NOMO-1 treated with DMSO at 0.1 percent for 48 hours (cell line): Measurements from ENCODE around the gene FAM118B.

Experiments used
- DNase-seq: peaks from one replicate; lab custom pipeline; 2025; ENCODE audit not compliant: unreplicated experiment; lab: John Stamatoyannopoulos, UW

FAM118B gene

GRCh38 chr11:126211236-126212088, at the start of gene FAM118B, which contains the start of gene RPUSD4:
TSS of gene FAM118B (plus strand) at chr11:126211782. CDS start at chr11:126235002, 23,220 bp downstream.
TSS of gene RPUSD4 (minus strand) at chr11:126211650. CDS start at chr11:126211638, 12 bp downstream.
- DNase-seq, result peak; percentile 91

DNA sequence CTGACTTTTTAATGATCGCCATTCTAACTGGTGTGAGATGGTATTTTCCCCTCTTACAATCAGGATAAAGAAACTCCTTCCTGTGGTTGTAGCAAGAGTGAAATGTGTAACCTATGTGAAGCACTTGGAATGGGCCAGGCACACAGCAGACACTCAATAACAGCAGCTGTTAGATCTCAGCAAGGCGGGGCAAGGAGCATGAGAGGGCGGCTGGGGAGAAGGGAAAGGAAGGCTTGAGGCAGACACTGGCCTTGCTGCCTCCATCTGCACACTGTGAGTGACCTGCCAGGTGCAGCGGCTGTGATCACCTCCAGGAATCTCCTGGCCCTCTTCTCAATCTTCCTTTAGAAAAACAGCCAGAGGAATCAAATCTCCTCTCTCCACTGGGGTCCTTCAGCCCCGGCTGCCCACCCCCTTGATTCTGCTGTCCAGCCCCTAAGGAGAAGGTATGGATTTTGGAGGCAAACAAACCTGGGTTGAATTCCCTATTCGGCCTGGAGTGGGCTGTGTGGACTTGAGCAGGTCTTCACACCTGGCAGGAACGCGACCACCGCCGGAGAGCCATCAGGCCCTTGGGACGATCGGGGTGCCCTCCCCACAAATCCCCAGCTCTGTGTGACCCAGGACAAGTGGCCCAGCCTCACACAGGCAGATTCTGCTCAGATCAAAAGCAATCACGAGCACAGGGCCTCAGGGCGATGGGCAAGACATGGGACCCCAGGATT, 49.1 kb upstream of the FAM118B start:
- DNase-seq, result no peak

- no peak for DNase-seq
Measured at GRCh38 chr11:126163074-126163700, 48.4 kb upstream of the FAM118B start.

DNA sequence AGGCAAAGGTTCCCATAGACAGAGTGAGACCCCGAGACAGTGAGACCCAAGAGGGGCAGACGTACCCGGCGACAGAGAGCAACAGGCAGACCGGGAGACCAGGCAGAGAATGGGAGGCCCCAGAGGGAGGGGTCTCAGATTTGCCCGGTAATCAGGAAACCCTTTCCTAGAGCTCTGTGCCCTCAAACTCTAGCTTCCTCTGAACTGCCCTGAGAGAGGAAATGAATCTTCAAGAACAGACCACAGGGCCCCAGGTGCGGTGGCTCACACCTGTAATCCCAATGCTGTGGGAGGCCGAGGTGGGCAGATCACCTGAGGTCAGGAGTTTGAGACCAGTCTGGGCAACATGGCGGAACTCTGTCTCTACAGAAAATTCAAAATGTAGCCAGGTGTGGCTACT, 47.8 kb upstream of the FAM118B start:
- DNase-seq, result no peak

- DNase-seq, result no peak
Measured at GRCh38 chr11:126164781-126165180, 46.8 kb upstream of the FAM118B start.

DNA sequence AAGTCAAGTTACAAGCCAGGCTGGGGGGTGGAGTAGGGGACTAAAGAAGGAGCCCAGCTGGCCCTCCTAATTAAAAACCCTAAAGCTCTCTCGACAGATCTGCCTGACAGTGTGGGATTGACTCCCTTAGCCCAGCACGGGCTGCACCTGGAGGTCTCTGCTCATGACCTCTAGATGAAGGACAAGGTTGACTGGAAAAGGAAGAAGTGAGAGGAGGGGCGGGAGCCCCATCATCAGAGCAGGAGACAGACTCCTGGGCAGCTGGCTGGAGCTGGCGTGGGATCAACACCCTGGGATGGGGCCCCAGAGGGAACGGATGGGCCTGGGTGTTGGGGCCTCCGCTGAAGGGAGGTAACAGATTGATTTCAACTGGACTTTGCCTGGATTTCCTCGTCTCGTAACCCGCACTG, 46.3 kb upstream of the FAM118B start:
- no peak for DNase-seq

- DNase-seq, result no peak
Measured at GRCh38 chr11:126165757-126166156, 45.8 kb upstream of the FAM118B start.

DNA sequence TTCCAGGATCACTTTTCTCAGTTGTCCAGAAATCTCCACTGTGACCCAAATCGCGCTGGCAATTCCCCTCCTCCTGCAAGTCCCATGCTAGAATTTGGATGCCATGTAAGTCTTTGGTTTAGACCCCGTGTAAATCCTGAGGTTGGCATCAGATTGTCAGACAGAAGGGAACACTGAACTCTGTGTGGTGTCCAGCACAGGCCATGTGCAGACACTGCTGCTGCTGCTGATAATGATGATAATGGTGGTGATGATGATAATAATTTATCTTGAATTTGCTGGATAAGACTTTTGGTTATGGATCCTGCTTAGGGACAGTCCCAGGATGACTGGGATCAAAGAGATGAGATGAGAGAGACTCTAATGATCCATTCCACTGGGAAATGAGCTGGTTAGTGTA, 45.2 kb upstream of the FAM118B start:
- DNase-seq, result no peak

GRCh38 chr11:126167488-126167887, 44.1 kb upstream of the FAM118B start:
- DNase-seq, result no peak

GRCh38 chr11:126169291-126169690, 42.3 kb upstream of the FAM118B start:
- DNase-seq, result no peak

GRCh38 chr11:126172596-126173038, 39.0 kb upstream of the FAM118B start:
- peak; percentile 22 for DNase-seq

DNA sequence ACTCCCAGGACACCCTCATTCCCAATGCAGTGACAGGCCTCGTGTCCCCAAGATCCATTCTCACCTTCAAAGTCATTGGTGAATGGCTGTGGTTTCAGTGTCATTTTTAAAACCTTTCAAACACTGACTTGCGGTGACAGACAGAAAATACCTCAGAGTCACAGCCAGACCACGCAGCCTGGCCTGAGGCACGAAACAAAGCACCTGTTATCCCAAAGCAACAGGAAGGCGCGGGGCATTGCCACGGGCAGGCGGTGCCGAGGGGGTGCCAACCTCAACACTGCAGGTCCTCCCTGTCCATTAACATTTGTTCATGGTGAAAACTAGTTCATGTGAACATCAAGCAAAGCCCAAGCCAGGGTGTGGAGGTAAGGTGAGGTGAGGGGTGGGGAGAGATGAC, 38.3 kb upstream of the FAM118B start:
- no peak for DNase-seq

DNA sequence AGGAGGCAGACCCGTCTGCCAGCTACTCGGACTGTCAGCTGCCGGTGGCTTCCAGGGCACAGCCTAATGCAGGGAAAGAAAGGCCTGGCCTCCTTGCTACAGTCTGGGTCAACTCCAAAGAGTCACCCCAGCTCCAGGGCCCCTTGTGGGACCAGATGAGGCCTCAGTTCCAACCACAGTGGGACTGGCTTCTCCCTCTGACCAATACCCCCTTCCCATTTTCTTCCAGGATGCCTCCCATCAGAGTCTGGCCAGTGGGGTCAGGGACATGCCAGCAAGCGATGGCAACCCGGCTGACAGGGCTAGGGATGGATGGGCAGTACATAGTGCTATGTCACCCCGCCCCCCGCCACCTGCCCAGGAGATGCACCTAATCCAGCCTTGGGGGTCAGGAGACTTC, 36.8 kb upstream of the FAM118B start:
- no peak for DNase-seq

DNA sequence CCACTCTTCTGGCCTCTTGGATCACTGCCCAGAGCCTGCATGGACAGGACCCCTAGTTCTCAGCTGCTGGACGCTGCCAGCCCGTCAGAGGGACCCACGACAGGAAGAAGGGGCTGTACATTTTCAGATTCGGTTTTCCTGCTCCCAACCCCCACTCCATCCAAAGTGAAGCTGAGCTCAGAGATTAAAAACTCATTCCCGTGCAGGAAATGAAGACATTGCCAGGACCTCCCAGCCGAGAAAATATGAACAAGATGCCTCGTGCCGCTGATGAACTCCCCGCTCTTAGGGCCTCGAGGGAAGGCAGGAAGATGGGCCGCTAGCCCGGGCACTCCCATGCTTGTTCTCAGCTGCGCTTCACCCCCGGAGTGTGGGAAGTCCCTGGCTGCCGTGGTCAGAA, 36.2 kb upstream of the FAM118B start:
- no peak for DNase-seq

DNA sequence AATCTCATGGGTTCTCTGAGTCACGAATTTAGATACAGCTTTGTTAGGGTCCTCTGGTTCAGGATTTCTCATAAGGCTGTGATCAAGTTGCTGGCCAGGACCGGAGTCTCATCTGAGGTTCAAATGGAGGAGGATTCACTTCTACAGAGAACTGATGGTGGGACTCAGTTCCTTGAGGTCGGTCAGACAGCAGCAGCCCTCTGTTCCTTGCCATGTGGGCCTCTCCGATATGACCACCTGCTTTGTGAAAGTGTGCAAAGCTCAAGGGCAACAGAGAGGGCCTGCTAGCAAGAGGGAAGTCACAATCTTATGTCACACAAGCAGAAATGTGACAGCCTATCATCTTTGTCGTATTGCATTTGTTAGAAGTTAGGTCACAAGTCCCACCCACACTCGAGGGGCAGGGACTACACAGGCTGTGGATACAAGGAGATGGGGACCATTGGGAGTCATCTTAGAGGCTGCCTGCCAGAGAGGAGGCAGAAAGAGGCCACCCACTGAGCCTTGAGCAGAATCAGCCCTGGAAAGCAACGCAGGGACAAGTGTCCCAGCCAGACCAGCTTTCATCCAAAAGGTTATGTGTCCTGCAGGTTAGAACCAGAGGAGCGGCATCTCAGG, 34.6 kb upstream of the FAM118B start:
- no peak for DNase-seq

DNA sequence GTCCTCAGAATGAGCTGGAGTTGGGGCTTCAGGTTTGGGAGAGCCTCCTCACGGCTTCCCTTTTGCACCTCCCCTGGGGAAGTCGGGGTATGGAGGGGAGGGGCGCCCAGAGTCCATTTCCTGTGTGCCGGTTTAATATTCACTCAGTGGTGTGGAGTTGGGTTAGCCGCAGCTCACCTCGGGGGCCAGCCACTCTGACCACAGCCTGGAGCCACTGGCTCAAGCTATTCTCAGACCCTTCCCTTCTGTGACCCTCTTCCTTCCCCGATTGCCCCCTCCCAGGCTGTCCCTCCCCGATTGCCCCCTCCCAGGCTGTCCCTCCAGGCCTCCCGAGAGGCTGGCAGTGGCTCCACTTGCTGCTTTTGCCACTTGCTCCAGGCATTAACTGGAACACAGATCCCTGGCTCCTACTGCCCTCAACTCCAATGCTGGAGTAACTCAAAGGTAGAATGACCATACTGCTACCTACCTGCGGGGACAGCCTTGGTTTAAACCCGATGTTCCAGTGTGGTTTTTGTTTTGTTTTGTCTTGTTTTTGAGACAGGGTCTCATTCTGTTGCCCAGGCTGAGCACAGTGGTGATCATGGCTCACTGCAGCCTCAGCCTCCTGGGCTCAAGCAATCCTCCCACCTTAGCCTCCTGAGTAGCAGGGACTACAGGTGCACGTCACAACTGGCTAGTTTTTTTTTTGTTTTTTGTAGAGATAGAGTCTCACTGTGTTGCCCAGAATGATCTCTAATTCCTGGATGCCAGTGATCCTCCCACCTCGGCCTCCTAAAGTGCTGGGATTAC, 29.4 kb upstream of the FAM118B start:
- no peak for DNase-seq

DNA sequence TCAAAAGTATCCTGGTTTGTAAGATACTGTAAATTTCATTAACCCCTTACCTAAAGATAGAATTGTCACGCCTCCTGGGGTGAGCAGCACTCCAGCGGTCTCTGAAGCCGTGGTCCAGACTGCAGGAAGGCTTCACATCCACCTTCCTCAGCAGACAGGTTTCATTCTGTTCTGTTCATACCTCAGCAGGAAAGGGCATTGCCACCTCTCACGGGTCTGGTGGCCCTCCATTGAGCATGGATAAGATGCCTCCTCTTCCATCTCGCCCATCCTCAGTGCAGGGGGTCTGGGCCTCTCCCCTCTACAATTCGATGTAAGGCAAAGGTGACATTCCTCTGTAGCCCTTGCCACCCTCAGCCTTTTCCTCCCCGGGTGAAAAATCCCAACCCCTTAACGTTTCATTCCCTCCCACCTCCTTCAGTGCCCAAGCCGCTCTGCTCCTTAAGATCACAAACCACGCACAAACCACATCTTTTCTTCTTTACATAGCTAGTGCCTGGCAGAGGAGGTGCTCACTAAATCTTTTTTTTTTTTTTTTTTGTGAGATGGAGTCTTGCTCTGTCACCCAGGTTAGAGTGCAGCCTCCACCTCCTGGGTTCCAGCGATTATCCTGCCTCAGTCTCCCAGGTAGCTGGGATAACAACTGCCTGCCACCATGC, 28.7 kb upstream of the FAM118B start:
- no peak for DNase-seq

DNA sequence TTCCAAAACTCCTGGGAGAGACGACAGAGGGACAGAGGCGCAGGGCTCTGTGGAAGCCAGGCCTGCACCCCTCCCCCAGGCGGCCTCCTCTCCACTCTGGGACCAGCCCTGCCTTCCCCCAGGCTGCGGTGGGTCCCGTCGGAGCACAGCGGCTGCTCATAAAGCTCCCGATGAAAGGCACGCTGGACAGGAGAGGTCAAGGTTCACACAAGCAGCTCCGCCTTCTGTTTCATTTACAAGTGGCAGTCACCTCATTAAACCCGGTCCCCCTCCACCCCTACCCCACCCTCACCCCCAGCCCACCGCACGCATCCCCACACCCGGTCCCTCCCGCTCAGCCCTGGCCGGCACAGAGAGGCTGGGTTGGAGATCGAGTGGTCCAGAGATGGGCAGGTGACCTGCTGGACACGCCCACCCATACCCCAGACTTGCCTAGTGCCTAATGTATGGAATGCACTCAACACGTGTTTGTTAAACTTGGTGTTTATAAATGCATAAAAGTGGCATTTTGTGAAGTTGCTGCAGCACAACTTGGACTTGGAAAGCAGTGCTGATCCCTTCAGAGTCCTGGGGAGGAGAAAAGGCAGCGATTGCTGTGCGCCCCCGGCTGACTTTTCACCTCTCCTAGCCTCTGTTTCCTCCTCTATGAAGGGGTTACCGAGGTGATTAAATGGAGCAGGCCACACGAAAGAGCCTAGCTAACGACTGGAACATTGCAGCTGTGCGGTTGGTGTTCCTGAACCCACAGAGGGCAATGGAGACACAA, 26.1 kb upstream of the FAM118B start:
- no peak for DNase-seq

DNA sequence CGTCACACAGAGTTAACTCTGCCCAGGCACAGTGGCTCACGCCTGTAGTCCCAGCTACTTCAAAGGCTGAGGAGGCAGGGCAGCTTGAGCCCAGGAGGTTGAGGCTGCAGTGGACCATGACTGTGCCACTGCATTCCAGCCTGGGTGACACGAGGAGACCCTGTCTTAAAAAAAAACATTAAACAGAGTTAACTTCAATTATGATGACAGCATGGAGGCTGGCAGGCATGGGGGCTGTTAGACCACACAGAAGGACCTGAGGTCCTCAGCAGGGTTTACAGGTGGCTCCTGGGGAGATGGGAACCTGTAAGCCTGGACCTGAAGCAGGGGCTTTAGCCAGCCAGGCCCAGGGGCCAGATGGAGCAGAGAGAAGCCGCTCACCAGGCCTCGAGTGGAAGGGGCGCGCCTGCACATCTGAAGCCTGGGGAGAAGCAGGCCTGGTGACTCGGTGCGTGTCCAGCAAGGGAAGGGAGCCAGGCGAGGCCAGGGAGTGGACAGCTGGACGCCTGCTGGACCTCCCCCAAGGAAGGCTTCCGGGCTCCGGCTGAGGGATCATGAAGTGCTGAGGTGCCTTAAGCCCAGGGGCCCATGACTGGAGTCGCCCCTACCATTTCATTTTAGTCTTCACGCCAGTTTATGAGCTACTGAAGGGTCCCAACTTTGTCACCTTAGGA, 25.4 kb upstream of the FAM118B start:
- DNase-seq, result no peak
